ENCODE results near the gene ZBTB20.
A peak's percentile ranks its signal among the peaks of the same experiment; 100 is the strongest.

The ZBTB20 gene

GRCh38 chr3:114504941-114505628 lies 642.0 kb downstream of the ZBTB20 start:
- DNase-seq: no peak

GRCh38 chr3:114502204-114502603 lies 644.9 kb downstream of the ZBTB20 start:
- DNase-seq: no peak

GRCh38 chr3:114499976-114500375 lies 647.1 kb downstream of the ZBTB20 start:
- peak in 1 of 3 experiments; percentile 8 for DNase-seq

GRCh38 chr3:114498539-114499370 lies 648.3 kb downstream of the ZBTB20 start:
- DNase-seq: peak in 2 of 3 experiments; percentile 70 to 86

GRCh38 chr3:114496874-114497273 lies 650.2 kb downstream of the ZBTB20 start:
- no peak for DNase-seq

GRCh38 chr3:114496466-114496865 lies 650.6 kb downstream of the ZBTB20 start:
- DNase-seq: no peak

GRCh38 chr3:114496021-114496434 lies 651.1 kb downstream of the ZBTB20 start:
- no peak for DNase-seq

GRCh38 chr3:114494498-114494897 lies 652.6 kb downstream of the ZBTB20 start:
- no peak for DNase-seq

GRCh38 chr3:114490829-114491228 lies 656.3 kb downstream of the ZBTB20 start:
- DNase-seq: no peak

GRCh38 chr3:114487502-114487901 lies 659.6 kb downstream of the ZBTB20 start:
- no peak for DNase-seq

GRCh38 chr3:114484919-114485318 lies 662.2 kb downstream of the ZBTB20 start:
- DNase-seq: no peak

GRCh38 chr3:114481113-114481512 lies 666.0 kb downstream of the ZBTB20 start:
- DNase-seq: no peak

- DNase-seq: no peak
Observed at GRCh38 chr3:114480442-114480841, 666.6 kb downstream of the ZBTB20 start.

GRCh38 chr3:114478801-114479200 lies 668.3 kb downstream of the ZBTB20 start:
- no peak for DNase-seq

- DNase-seq: no peak
Observed at GRCh38 chr3:114476511-114476910, 670.6 kb downstream of the ZBTB20 start.

GRCh38 chr3:114471478-114471877 lies 675.6 kb downstream of the ZBTB20 start:
- no peak for DNase-seq

- no peak for DNase-seq
Observed at GRCh38 chr3:114469070-114469469, 678.0 kb downstream of the ZBTB20 start.

GRCh38 chr3:114466816-114467215 lies 680.3 kb downstream of the ZBTB20 start:
- DNase-seq: no peak

- DNase-seq: no peak
Observed at GRCh38 chr3:114466251-114466650, 680.8 kb downstream of the ZBTB20 start.

- no peak for DNase-seq
Observed at GRCh38 chr3:114464548-114464947, 682.5 kb downstream of the ZBTB20 start.

GRCh38 chr3:114462750-114463149 lies 684.3 kb downstream of the ZBTB20 start:
- no peak for DNase-seq

- no peak for DNase-seq
Observed at GRCh38 chr3:114460459-114460858, 686.6 kb downstream of the ZBTB20 start.

GRCh38 chr3:114456742-114457141 lies 690.3 kb downstream of the ZBTB20 start:
- DNase-seq: peak in 2 of 3 experiments; percentile 10 to 61

- DNase-seq: no peak
Observed at GRCh38 chr3:114455432-114455831, 691.7 kb downstream of the ZBTB20 start.
